GM08714 (cell line): ENCODE results near the gene PHLPP1.

Experiments used
- H3K4me3 ChIP-seq: fragments of 200-500 bp; sonication (Bioruptor generic); 2 replicates; pipeline ENCODE4 v1.5.1; 2014; ENCODE audit warnings: mild to moderate bottlenecking, low read length, inconsistent platforms
- ZNF274 ChIP-seq: IDR thresholded peaks from 2 replicates; pipeline ENCODE4 v1.6.1; 2012; ENCODE audit warnings: mild to moderate bottlenecking, low read depth, low read length

The PHLPP1 gene

GRCh38 chr18:62987859-62988258, 272.5 kb downstream of the PHLPP1 start:
- H3K4me3 ChIP-seq, result no peak overlapping the region
- no peak for TF ChIP-seq ZNF274

- no peak overlapping the region for H3K4me3 ChIP-seq
- TF ChIP-seq ZNF274, result no peak
Observed at GRCh38 chr18:62988471-62988870, 273.1 kb downstream of the PHLPP1 start.

- no peak for TF ChIP-seq ZNF274
- H3K4me3 ChIP-seq, result no peak overlapping the region
Observed at GRCh38 chr18:62989195-62989594, 273.9 kb downstream of the PHLPP1 start.

GRCh38 chr18:62990653-62991052, 275.3 kb downstream of the PHLPP1 start:
- H3K4me3 ChIP-seq, result no peak overlapping the region
- TF ChIP-seq ZNF274, result no peak

GRCh38 chr18:62991389-62991788, 276.0 kb downstream of the PHLPP1 start:
- no peak overlapping the region for H3K4me3 ChIP-seq
- TF ChIP-seq ZNF274, result no peak

GRCh38 chr18:62991959-62992358, 276.6 kb downstream of the PHLPP1 start:
- TF ChIP-seq ZNF274, result no peak
- H3K4me3 ChIP-seq, result no peak overlapping the region

- TF ChIP-seq ZNF274, result no peak
- no peak overlapping the region for H3K4me3 ChIP-seq
Observed at GRCh38 chr18:62992877-62993365, 277.6 kb downstream of the PHLPP1 start.

GRCh38 chr18:62996566-62996965, 281.2 kb downstream of the PHLPP1 start:
- no peak for TF ChIP-seq ZNF274
- H3K4me3 ChIP-seq, result no peak overlapping the region

GRCh38 chr18:62997076-62997475, 281.7 kb downstream of the PHLPP1 start:
- TF ChIP-seq ZNF274, result no peak
- H3K4me3 ChIP-seq, result no peak overlapping the region

- H3K4me3 ChIP-seq, result no peak overlapping the region
- no peak for TF ChIP-seq ZNF274
Observed at GRCh38 chr18:62998443-62998842, 283.1 kb downstream of the PHLPP1 start.

GRCh38 chr18:62999392-62999791, 284.1 kb downstream of the PHLPP1 start:
- H3K4me3 ChIP-seq, result no peak overlapping the region
- no peak for TF ChIP-seq ZNF274

- TF ChIP-seq ZNF274, result no peak
- H3K4me3 ChIP-seq, result no peak overlapping the region
Observed at GRCh38 chr18:62999921-63000320, 284.6 kb downstream of the PHLPP1 start.

- no peak for TF ChIP-seq ZNF274
- no peak overlapping the region for H3K4me3 ChIP-seq
Observed at GRCh38 chr18:63000839-63001238, 285.5 kb downstream of the PHLPP1 start.

GRCh38 chr18:63001861-63002260, 286.5 kb downstream of the PHLPP1 start:
- H3K4me3 ChIP-seq, result no peak overlapping the region
- no peak for TF ChIP-seq ZNF274

GRCh38 chr18:63002305-63002704, 287.0 kb downstream of the PHLPP1 start:
- H3K4me3 ChIP-seq, result no peak overlapping the region
- TF ChIP-seq ZNF274, result no peak

- H3K4me3 ChIP-seq, result no peak overlapping the region
- TF ChIP-seq ZNF274, result no peak
Observed at GRCh38 chr18:63002803-63003445, 287.6 kb downstream of the PHLPP1 start.

- no peak for TF ChIP-seq ZNF274
- H3K4me3 ChIP-seq, result no peak overlapping the region
Observed at GRCh38 chr18:63003899-63004298, 288.6 kb downstream of the PHLPP1 start.
